Loucy (cell line): ENCODE results near the gene FTCD.

Experiments used
- H2AFZ ChIP-seq: fragments of 200-600 bp; sonication (generic); 2 replicates; pipeline ENCODE4 v1.6.0; 2016; ENCODE audit warnings: antibody characterized with exemption, mild to moderate bottlenecking, low read length, moderate library complexity
- H3F3A ChIP-seq: fragments of 200-600 bp; 2 replicates; pipeline ENCODE4 v1.6.0; 2016; ENCODE audit warnings: antibody characterized with exemption, low read depth, mild to moderate bottlenecking
- H3K27me3 ChIP-seq: fragments of 200-600 bp; sonication (generic); 2 replicates; pipeline ENCODE4 v1.6.1; 2014; ENCODE audit warnings: low read length, mild to moderate bottlenecking; ENCODE audit not compliant: insufficient read depth, poor library complexity, severe bottlenecking
- H3K36me3 ChIP-seq: fragments of 200-600 bp; sonication (generic); 2 replicates; pipeline ENCODE4 v1.6.1; 2016; ENCODE audit warnings: low read length; ENCODE audit not compliant: insufficient read depth
- H3K4me1 ChIP-seq: fragments of 200-600 bp; sonication (generic); 2 replicates; pipeline ENCODE4 v1.5.1; 2014; ENCODE audit warnings: low read length, mild to moderate bottlenecking; ENCODE audit not compliant: insufficient read depth, poor library complexity, severe bottlenecking
- H3K4me2 ChIP-seq: fragments of 200-600 bp; sonication (generic); 2 replicates; pipeline ENCODE4 v1.6.0; 2014; ENCODE audit warnings: antibody characterized with exemption, low read length, low read depth, mild to moderate bottlenecking; ENCODE audit not compliant: poor library complexity, severe bottlenecking
- H3K4me3 ChIP-seq: fragments of 200-600 bp; sonication (generic); 2 replicates; pipeline ENCODE4 v1.5.1; 2014; ENCODE audit warnings: low read length, mild to moderate bottlenecking, mixed read lengths; ENCODE audit not compliant: poor library complexity, severe bottlenecking
- H3K79me2 ChIP-seq: fragments of 200-600 bp; sonication (generic); 2 replicates; pipeline ENCODE4 v1.6.1; 2014; ENCODE audit warnings: low read length; ENCODE audit not compliant: insufficient read depth
- H3K9ac ChIP-seq: fragments of 200-600 bp; sonication (generic); 2 replicates; pipeline ENCODE4 v1.6.0; 2014; ENCODE audit warnings: mild to moderate bottlenecking, low read depth, low read length, moderate library complexity; ENCODE audit not compliant: poor library complexity, severe bottlenecking
- H3K9me2 ChIP-seq: fragments of 200-600 bp; sonication (generic); replicated peaks from 2 replicates; pipeline ENCODE4 v1.6.1; 2016; ENCODE audit warnings: low read depth, low read length, mixed read lengths
- H3K9me3 ChIP-seq: fragments of 200-600 bp; sonication (generic); 2 replicates; pipeline ENCODE4 v1.6.1; 2014; ENCODE audit warnings: mild to moderate bottlenecking, antibody characterized with exemption, low read length, low read depth; ENCODE audit not compliant: insufficient read depth
- H4K20me1 ChIP-seq: fragments of 200-600 bp; sonication (generic); 2 replicates; pipeline ENCODE4 v1.6.0; 2014; ENCODE audit warnings: antibody characterized with exemption, low read length, mild to moderate bottlenecking; ENCODE audit not compliant: insufficient read depth, poor library complexity, severe bottlenecking
- EZH2phosphoT487 ChIP-seq: fragments of 200-600 bp; IDR thresholded peaks from 2 replicates; pipeline ENCODE4 v1.6.1; 2018; ENCODE audit warnings: antibody characterized with exemption, mild to moderate bottlenecking, moderate library complexity, borderline replicate concordance
- TF ChIP-seq, protein P1 (sequence below): fragments of 200-600 bp; sonication (generic); conservative IDR thresholded peaks from 2 replicates; pipeline ENCODE4 v1.5.1; 2014; ENCODE audit warnings: mild to moderate bottlenecking, antibody characterized with exemption, low read length

The FTCD gene

DNA sequence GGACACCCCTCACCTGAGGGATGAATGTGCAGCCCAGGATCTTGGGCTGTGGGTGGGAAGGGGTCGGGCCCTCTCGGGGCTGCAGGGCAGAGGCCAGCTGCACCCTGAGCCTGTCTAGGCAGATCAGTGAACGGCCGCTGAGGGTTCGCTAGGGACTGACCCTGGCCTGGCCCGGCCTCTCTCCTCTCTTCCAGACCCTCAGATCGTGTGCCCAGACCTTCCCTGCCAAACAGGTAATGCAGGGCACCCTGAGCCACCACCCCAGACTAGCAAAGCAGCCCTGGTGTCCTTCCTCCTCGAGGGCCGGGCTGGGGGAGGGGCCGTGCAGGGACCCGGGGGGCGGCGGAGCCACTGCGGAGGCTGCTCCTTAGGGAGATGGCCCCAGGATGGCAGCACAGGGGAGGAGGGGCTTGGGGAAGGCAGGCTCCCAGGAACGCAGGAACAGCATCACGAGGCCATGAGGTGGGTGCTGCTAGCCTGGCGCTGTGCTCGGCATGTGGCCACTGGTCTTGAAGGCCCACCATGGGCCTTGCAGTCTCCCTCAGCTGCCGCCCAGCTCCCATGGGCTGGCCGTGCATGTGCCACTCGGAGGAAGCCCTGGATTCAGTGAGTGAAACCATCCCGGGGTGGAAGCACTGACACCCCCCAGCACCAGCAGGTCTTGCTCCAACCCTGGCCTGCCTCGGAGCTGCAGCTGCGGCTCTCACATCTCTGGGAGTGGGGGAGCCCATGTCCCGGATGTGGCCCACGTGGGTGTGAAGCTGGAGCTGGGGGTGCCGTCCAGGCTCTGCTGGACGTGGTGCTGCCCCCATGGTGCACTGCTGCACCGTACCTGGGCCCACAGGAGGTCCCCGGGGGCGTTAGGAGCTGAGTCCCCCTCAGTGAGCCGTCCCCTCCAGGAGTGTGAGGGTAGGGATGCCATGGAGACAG is 28.8 kb downstream of the FTCD start:
- H3K36me3 ChIP-seq, result no peaks in the 10 kb centered on the region
- H3K27me3 ChIP-seq, result no peaks in the 10 kb centered on the region
- no peak for TF ChIP-seq EZH2phosphoT487
- TF ChIP-seq, protein P1, sequence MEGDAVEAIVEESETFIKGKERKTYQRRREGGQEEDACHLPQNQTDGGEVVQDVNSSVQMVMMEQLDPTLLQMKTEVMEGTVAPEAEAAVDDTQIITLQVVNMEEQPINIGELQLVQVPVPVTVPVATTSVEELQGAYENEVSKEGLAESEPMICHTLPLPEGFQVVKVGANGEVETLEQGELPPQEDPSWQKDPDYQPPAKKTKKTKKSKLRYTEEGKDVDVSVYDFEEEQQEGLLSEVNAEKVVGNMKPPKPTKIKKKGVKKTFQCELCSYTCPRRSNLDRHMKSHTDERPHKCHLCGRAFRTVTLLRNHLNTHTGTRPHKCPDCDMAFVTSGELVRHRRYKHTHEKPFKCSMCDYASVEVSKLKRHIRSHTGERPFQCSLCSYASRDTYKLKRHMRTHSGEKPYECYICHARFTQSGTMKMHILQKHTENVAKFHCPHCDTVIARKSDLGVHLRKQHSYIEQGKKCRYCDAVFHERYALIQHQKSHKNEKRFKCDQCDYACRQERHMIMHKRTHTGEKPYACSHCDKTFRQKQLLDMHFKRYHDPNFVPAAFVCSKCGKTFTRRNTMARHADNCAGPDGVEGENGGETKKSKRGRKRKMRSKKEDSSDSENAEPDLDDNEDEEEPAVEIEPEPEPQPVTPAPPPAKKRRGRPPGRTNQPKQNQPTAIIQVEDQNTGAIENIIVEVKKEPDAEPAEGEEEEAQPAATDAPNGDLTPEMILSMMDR, result no peak
- H3K4me3 ChIP-seq, result no peak overlapping the region
- H2AFZ ChIP-seq, result no peak overlapping the region
- peaks cover 20% of the 10 kb centered on the region; the same call in 1 of the 2 replicates for H3K9me3 ChIP-seq
- no peaks in the 10 kb centered on the region for H4K20me1 ChIP-seq
- H3K4me2 ChIP-seq, result no peak overlapping the region
- H3K9me2 ChIP-seq, result no peaks in the 10 kb centered on the region
- H3K9ac ChIP-seq, result no peak overlapping the region
- H3K4me1 ChIP-seq, result no peaks in the 10 kb centered on the region
- H3F3A ChIP-seq, result no peaks in the 10 kb centered on the region
- H3K79me2 ChIP-seq, result no peaks in the 10 kb centered on the region

- Histone ChIP-seq H4K20me1 (no peaks in the 10 kb centered on the region), H3K9ac (no peak overlapping the region), H3F3A (no peaks in the 10 kb centered on the region), H2AFZ (no peak overlapping the region), H3K36me3 (no peaks in the 10 kb centered on the region), H3K4me3 (no peak overlapping the region), H3K79me2 (no peaks in the 10 kb centered on the region), H3K9me2 (no peaks in the 10 kb centered on the region), H3K4me2 (no peak overlapping the region), H3K4me1 (no peaks in the 10 kb centered on the region), H3K9me3 (peaks cover 22% of the 10 kb centered on the region; the same call in 1 of the 2 replicates), H3K27me3 (no peaks in the 10 kb centered on the region)
- no peak for TF ChIP-seq EZH2phosphoT487
- TF ChIP-seq, protein P1, result no peak
Observed at GRCh38 chr21:46125846-46126301, 29.5 kb downstream of the FTCD start.

DNA sequence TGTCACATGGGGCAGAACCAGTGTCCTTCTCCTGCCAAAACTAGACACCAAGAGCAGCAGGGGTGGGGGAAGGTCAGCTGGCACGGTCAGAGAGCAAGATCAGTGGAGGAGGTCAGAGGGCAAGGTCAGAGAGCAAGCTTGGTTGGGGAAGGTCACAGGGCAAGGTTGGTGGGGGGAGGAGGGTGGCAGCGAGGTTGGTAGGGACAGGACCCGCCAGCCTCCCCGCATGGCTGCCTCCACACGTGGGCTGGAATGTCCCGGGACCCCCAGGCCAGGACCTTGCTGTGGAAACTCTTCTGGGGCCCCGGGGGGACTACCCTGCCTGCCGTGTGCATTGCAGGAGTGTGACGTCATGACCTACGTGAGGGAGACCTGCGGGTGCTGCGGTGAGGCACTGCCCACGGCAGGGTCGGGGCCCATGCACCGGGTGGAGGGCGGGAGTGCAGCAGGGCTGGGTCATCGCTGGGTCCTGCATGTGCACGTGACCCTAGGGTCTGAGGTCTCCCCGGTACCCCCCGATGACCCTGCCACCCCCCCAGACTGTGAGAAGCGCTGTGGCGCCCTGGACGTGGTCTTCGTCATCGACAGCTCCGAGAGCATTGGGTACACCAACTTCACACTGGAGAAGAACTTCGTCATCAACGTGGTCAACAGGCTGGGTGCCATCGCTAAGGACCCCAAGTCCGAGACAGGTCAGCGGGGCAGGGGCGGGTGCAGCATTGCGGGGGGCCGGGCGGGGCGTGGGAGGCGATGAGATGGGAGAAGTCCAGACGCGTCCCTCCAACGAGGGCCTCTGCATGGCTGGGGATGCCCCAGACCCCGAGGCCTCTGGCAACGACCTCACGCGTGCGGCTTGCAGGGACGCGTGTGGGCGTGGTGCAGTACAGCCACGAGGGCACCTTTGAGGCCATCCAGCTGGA is 30.2 kb downstream of the FTCD start:
- no peaks in the 10 kb centered on the region for H3K79me2 ChIP-seq
- no peak overlapping the region for H3K4me2 ChIP-seq
- no peaks in the 10 kb centered on the region for H3K27me3 ChIP-seq
- no peak overlapping the region for H3K4me3 ChIP-seq
- TF ChIP-seq EZH2phosphoT487, result no peak
- TF ChIP-seq, protein P1, result no peak
- no peaks in the 10 kb centered on the region for H4K20me1 ChIP-seq
- H3K36me3 ChIP-seq, result no peaks in the 10 kb centered on the region
- peaks cover 19% of the 10 kb centered on the region; the same call in 1 of the 2 replicates for H3K9me3 ChIP-seq
- H3K9me2 ChIP-seq, result no peaks in the 10 kb centered on the region
- no peak overlapping the region for H2AFZ ChIP-seq
- no peaks in the 10 kb centered on the region for H3F3A ChIP-seq
- no peaks in the 10 kb centered on the region for H3K4me1 ChIP-seq
- no peak overlapping the region for H3K9ac ChIP-seq
